Mucosa of rectum (tissue), 2 donors: ENCODE measurements around the gene TSSC4.

Experiments
- H3K27ac ChIP-seq, 2 donors: one replicate each; pipeline ENCODE4 v1.7.0; 2013; ENCODE audit warnings: inconsistent platforms in 2 of 2, low read depth in 2 of 2, low read length in 2 of 2
- H3K27me3 ChIP-seq, 2 donors: one replicate each; pipeline ENCODE4 v1.7.0; 2013; ENCODE audit warnings: low read length in 2 of 2; ENCODE audit not compliant: control insufficient read depth in 2 of 2, insufficient read depth in 2 of 2
- H3K36me3 ChIP-seq, 2 donors: one replicate each; pipeline ENCODE4 v1.7.0; 2013; ENCODE audit warnings: low read length in 2 of 2; ENCODE audit not compliant: control insufficient read depth in 2 of 2, insufficient read depth in 2 of 2
- H3K4me1 ChIP-seq, 2 donors: one replicate each; pipeline ENCODE4 v1.7.0; 2013; ENCODE audit warnings: low read length in 2 of 2, mild to moderate bottlenecking in 1 of 2; ENCODE audit not compliant: control insufficient read depth in 2 of 2, insufficient read depth in 2 of 2
- H3K4me3 ChIP-seq, 2 donors: one replicate each; pipeline ENCODE4 v1.7.0; 2013; ENCODE audit warnings: low read length in 2 of 2
- H3K9ac ChIP-seq, 2 donors: one replicate each; pipeline ENCODE4 v1.7.0; 2013; ENCODE audit warnings: low read length in 2 of 2, low read depth in 1 of 2, mild to moderate bottlenecking in 1 of 2
- H3K9me3 ChIP-seq, 2 donors: one replicate each; pipeline ENCODE4 v1.7.0; 2013; ENCODE audit warnings: low read length in 2 of 2; ENCODE audit not compliant: control insufficient read depth in 2 of 2
- donor health status: healthy.
- donor health status: Normal muscosa, but diverticular disease.

The TSSC4 gene

GRCh38 chr11:2417856-2418692 lies 17.5 kb downstream of the TSSC4 start:
- H3K4me3 ChIP-seq, result no peak overlapping the region
- H3K4me1 ChIP-seq, result peaks cover 11 to 14% of the 10 kb centered on the region in 2 donors
- H3K27me3 ChIP-seq, result peaks cover 3 to 15% of the 10 kb centered on the region in 2 donors
- no peaks in the 10 kb centered on the region for H3K9me3 ChIP-seq
- H3K27ac ChIP-seq, result no peak overlapping the region
- H3K9ac ChIP-seq, result no peak overlapping the region
- no peaks in the 10 kb centered on the region for H3K36me3 ChIP-seq

GRCh38 chr11:2418693-2419360 lies 18.3 kb downstream of the TSSC4 start:
- no peak overlapping the region for H3K27ac ChIP-seq
- H3K9ac ChIP-seq, result no peak overlapping the region
- H3K27me3 ChIP-seq, result peaks cover 3 to 17% of the 10 kb centered on the region in 2 donors
- no peaks in the 10 kb centered on the region for H3K9me3 ChIP-seq
- H3K4me3 ChIP-seq, result no peak overlapping the region
- peaks cover 11 to 14% of the 10 kb centered on the region in 2 donors for H3K4me1 ChIP-seq
- H3K36me3 ChIP-seq, result no peaks in the 10 kb centered on the region

DNA sequence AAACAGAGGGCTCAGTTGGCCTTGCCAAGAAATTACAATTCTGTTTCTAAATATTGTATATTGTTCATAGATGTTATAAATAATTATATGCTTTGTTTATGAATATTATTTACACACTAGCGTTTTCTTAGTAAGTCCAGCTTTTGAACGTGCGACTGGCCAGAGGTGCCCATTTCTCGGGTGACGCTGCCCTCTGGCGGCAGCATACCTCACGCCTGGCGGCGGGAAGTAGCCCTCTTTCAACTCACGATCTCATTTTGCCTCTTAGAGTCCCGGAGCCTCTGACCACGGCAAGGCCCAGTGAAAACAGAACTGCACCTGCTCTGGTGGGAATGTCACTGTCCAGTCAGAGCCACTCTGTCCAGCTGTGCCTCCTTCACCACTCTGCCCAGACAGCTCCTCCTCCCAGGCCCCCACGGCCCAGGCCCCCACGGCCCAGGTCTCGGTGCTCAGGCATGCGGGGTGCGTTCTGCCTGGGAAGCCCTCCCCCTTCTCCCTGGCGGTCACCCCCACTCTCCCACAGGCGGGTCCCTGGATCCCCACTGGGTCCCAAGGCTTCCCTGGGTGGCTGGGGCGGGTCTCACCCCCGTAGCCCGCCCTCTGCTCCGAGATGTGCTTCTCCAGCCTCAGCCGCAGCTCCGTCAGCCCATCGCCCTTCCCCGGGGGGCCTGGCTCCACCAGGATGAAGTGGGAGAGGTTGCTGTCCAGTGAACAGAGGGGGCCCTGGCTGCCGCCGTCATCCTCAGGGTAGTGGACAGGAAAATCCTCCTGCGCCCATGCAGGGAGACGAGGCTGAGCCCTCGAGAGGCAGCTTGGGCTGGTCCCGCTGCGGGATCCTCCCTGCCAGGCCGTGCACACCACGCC lies 19.3 kb downstream of the TSSC4 start:
- no peak overlapping the region for H3K27ac ChIP-seq
- no peak overlapping the region for H3K4me3 ChIP-seq
- H3K9me3 ChIP-seq, result no peaks in the 10 kb centered on the region
- H3K36me3 ChIP-seq, result no peaks in the 10 kb centered on the region
- peaks cover 7 to 23% of the 10 kb centered on the region in 2 donors for H3K27me3 ChIP-seq
- H3K4me1 ChIP-seq, result peaks cover 11 to 14% of the 10 kb centered on the region in 2 donors
- peak overlapping the region in 1 of 2 donors; percentile 43 for H3K9ac ChIP-seq

DNA sequence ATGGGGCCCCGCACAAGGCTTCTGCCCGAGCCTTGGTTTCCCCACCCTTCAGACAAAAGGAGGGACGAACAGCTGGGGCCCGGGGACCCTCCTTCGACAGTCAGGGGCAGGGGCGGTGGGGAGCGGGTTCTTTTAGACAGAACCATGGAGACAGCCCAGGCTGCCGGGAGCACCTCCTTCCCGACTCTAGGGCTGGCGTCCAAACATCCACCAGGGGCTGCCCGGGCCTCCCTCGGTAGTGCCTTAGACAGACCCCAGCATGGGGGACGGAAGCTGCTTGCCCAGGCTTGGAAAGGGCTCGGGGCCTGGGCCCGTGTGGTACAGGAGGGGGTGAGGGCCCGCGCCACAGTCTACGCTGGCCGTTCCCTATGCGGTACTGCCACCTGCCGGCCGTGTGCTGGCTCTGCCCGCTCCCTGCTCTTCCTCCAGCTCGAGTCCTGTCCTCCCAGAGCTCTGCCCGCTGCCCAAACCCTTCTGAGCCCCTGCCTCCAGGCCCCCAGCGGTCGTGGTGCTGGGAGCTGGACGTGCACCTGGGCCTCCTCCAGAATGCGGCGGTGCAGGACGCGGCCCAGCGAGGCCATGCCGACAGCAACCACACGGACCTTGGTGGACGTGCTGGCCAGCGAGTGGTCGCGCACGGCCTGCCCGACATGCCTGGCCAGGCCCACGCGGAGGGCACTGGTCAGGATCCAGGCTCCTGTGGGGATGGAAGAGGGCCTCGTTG lies 20.1 kb downstream of the TSSC4 start:
- H3K4me3 ChIP-seq, result peak overlapping the region in 1 of 2 donors; percentile 52
- H3K9ac ChIP-seq, result peak overlapping the region in 1 of 2 donors; percentile 18
- peaks cover 7 to 31% of the 10 kb centered on the region in 2 donors for H3K27me3 ChIP-seq
- H3K27ac ChIP-seq, result no peak overlapping the region
- H3K9me3 ChIP-seq, result no peaks in the 10 kb centered on the region
- H3K36me3 ChIP-seq, result no peaks in the 10 kb centered on the region
- H3K4me1 ChIP-seq, result peaks cover 11 to 14% of the 10 kb centered on the region in 2 donors

- Histone ChIP-seq H3K27ac (no peak overlapping the region), H3K27me3 (peaks cover 7 to 32% of the 10 kb centered on the region in 2 donors), H3K9ac (no peak overlapping the region), H3K4me1 (peaks cover 11 to 14% of the 10 kb centered on the region in 2 donors), H3K4me3 (no peak overlapping the region), H3K36me3 (no peaks in the 10 kb centered on the region), H3K9me3 (no peaks in the 10 kb centered on the region)
These were observed 20.9 kb downstream of the TSSC4 start for GRCh38 chr11:2421226-2421994.

DNA sequence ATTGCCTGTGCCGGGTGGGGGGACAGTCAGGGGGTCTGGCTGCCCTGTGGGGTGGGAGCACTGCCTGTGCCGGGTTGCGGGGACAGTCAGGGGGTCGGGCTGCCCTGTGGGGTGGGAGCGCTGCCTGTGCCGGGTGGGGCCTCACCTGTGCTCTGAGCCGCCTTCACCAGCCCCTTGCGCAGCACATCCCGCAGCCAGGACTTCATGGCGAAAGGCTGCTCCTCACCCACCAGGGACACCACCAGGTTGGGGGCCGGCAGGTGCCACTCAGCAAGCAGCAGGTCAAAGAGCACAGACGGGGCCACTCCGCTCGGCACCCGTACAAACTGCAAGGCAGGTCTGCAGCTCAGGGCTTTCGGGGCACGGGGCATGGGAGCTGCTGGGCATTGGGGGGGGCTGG lies 21.4 kb downstream of the TSSC4 start:
- H3K27me3 ChIP-seq, result peaks cover 7 to 32% of the 10 kb centered on the region in 2 donors
- H3K27ac ChIP-seq, result no peak overlapping the region
- peaks cover 13 to 14% of the 10 kb centered on the region in 2 donors for H3K4me1 ChIP-seq
- H3K9me3 ChIP-seq, result no peaks in the 10 kb centered on the region
- no peak overlapping the region for H3K4me3 ChIP-seq
- H3K36me3 ChIP-seq, result no peaks in the 10 kb centered on the region
- no peak overlapping the region for H3K9ac ChIP-seq

- Histone ChIP-seq H3K4me1 (peaks cover 19 to 20% of the 10 kb centered on the region in 2 donors), H3K4me3 (no peak overlapping the region), H3K27ac (no peak overlapping the region), H3K9me3 (no peaks in the 10 kb centered on the region), H3K27me3 (peaks cover 7 to 32% of the 10 kb centered on the region in 2 donors), H3K36me3 (no peaks in the 10 kb centered on the region), H3K9ac (no peak overlapping the region)
These were observed 22.1 kb downstream of the TSSC4 start for GRCh38 chr11:2422461-2423156.

DNA sequence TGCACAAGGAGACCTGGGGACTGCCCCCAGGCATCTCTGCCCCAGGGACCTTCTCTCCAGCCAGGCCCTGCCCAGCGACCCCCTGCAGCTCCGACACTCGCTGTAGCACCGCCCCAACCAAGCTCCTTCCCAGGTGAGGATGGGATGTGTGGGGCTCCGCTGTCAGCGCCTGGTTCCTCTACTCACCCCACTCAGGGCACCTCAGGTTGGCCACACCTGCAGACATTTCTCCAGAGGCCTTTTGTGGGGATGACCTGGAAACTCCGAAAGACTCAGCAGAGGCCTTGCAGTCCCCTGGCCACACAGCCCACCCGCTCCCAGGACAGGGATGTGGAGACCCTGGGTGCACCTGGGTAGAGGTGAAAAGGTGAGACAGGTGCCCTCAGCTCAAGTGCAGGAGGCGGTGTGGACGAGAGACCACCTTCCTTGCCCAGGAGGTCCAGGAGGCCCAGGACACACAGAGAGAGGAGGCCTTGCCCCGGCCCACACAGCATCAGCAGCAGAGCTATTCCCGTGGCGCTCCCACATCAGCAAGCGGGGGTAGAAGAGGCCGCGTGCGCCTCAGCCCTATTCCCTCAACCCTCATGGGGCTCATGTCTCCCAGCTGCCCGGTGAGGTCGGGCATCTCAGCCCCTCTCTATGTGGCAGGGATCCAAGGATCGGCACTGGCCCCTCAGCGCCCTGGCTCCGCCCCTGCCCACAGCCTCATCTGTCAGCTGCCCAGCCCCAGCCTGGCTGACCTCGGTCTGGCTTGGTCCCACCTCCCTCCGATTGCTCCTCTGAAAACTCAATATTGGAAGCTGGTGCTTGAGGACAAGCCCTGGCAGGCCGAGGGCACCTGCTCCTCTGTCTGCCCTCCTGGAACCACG lies 22.8 kb downstream of the TSSC4 start:
- no peak overlapping the region for H3K9ac ChIP-seq
- H3K36me3 ChIP-seq, result no peaks in the 10 kb centered on the region
- no peak overlapping the region for H3K27ac ChIP-seq
- no peaks in the 10 kb centered on the region for H3K9me3 ChIP-seq
- peaks cover 7 to 32% of the 10 kb centered on the region in 2 donors for H3K27me3 ChIP-seq
- H3K4me3 ChIP-seq, result no peak overlapping the region
- peaks cover 20 to 24% of the 10 kb centered on the region in 2 donors for H3K4me1 ChIP-seq
